AML-193 (cell line): ENCODE results near the gene SH3BP5L.

Experiments used
- DNase-seq, 2 experiments: peaks; one replicate each; lab custom pipeline; 2025; lab: John Stamatoyannopoulos, UW

SH3BP5L gene

DNA sequence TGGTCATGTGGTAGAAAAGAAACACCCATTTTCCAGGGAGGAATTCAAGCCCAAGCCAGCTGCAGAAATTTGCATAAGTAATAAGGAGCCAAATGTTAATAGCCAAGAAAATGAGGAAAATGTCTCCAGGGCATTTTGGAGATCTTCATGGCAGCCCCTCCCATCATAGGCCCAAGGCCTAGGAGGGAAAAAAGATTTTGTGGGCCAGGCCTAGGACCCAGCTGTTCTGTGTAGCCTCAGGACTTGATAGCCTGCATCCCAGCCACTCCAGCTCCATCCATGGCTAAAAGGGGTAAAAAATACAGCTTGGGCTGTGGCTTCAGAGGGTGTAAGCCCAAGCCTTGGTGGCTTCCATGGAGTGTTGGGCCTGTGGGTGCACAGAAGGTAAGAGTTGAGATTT, 48.7 kb downstream of the SH3BP5L start:
- DNase-seq, result no peak

- no peak for DNase-seq
Measured at GRCh38 chr1:248775441-248775840, 50.3 kb downstream of the SH3BP5L start.
